ENCODE data around the gene GIT2. TPM values are rescaled to one million over a fixed set of nuclear protein-coding genes. Genes with fewer than 3 reads are reported as not detected.

GIT2 gene
- total RNA-seq, 1 donor from 2014 or later: 38.4 TPM

GRCh38 chr12:110023059-110023980 lies 27.2 kb upstream of the GIT2 start:
- no peak overlapping the region for H3K4me3 Mint-ChIP-seq
- H3K4me1 Mint-ChIP-seq (ENCODE audit: unreplicated experiment): peaks cover 8% of the 10 kb centered on the region
- no peaks in the 10 kb centered on the region for H3K27me3 Mint-ChIP-seq
- peaks cover 35% of the 10 kb centered on the region for H3K36me3 Mint-ChIP-seq
- no peak for TF ChIP-seq CTCF (conservative IDR thresholded peaks at IDR 0.05)
- DNase-seq (ENCODE audit: extremely low spot score, unreplicated experiment): no peak
- peak overlapping the region; percentile 12 for H3K27ac Mint-ChIP-seq
- no peaks in the 10 kb centered on the region for H3K9me3 Mint-ChIP-seq

GRCh38 chr12:110020956-110021355 lies 24.8 kb upstream of the GIT2 start:
- Mint-ChIP-seq H3K4me1 (ENCODE audit: unreplicated experiment) (peaks cover 8% of the 10 kb centered on the region), H3K36me3 (peaks cover 23% of the 10 kb centered on the region), H3K9me3 (no peaks in the 10 kb centered on the region), H3K27ac (no peak overlapping the region), H3K27me3 (no peaks in the 10 kb centered on the region), H3K4me3 (no peak overlapping the region)
- TF ChIP-seq CTCF (conservative IDR thresholded peaks at IDR 0.05): no peak
- no peak for DNase-seq (ENCODE audit: extremely low spot score, unreplicated experiment)

GRCh38 chr12:110015132-110015531 lies 19.0 kb upstream of the GIT2 start:
- no peaks in the 10 kb centered on the region for H3K27me3 Mint-ChIP-seq
- H3K4me1 Mint-ChIP-seq (ENCODE audit: unreplicated experiment): no peaks in the 10 kb centered on the region
- no peak for DNase-seq (ENCODE audit: extremely low spot score, unreplicated experiment)
- H3K9me3 Mint-ChIP-seq: no peaks in the 10 kb centered on the region
- no peak overlapping the region for H3K27ac Mint-ChIP-seq
- H3K36me3 Mint-ChIP-seq: peaks cover 12% of the 10 kb centered on the region
- no peak for TF ChIP-seq CTCF (conservative IDR thresholded peaks at IDR 0.05)
- no peak overlapping the region for H3K4me3 Mint-ChIP-seq

- H3K4me1 Mint-ChIP-seq (ENCODE audit: unreplicated experiment): no peaks in the 10 kb centered on the region
- H3K27me3 Mint-ChIP-seq: no peaks in the 10 kb centered on the region
- no peak overlapping the region for H3K4me3 Mint-ChIP-seq
- H3K27ac Mint-ChIP-seq: peak overlapping the region; percentile 34
- H3K36me3 Mint-ChIP-seq: peaks cover 5% of the 10 kb centered on the region
- DNase-seq (ENCODE audit: extremely low spot score, unreplicated experiment): no peak
- H3K9me3 Mint-ChIP-seq: no peaks in the 10 kb centered on the region
- no peak for TF ChIP-seq CTCF (conservative IDR thresholded peaks at IDR 0.05)
Observed at GRCh38 chr12:110012659-110013058, 16.5 kb upstream of the GIT2 start.

- Mint-ChIP-seq H3K9me3 (no peaks in the 10 kb centered on the region), H3K4me3 (no peak overlapping the region), H3K36me3 (peaks cover 5% of the 10 kb centered on the region), H3K4me1 (ENCODE audit: unreplicated experiment) (no peaks in the 10 kb centered on the region), H3K27me3 (no peaks in the 10 kb centered on the region), H3K27ac (peak overlapping the region; percentile 34)
- no peak for DNase-seq (ENCODE audit: extremely low spot score, unreplicated experiment)
- TF ChIP-seq CTCF (conservative IDR thresholded peaks at IDR 0.05): no peak
Observed at GRCh38 chr12:110012137-110012536, 16.0 kb upstream of the GIT2 start.

Data from type B pancreatic cell (in vitro differentiated cells).